ENCODE measurements around the gene TANC1. TPM values are rescaled to one million over a fixed set of nuclear protein-coding genes. Genes with fewer than 3 reads are reported as not detected.

TANC1 gene
- total RNA-seq, 6 experiments from 2014 or later: 22.4 to 27.7 (median 23.1) TPM

DNA sequence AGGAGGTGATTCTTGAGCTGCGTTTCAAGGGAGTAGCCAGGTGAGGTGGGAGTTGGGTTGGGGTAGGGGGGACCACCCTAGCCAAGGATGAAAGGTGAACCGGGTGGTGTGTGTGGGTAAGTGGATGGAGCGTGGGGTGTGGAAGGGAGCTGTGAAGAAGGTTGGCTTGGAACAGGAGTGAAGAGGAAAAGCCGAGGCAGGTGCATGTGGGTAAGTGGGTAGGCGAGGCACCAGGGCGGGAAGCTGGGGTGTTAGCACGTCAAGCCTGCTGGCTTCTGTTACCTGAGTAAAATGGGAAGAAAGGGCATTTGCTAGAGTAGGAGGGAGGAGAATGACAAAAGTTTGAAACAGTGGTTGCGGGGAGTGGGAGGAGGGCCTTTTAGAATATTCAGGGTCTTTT lies 31.6 kb downstream of the TANC1 start:
- DNase-seq: no peak
- Mint-ChIP-seq H3K9me3 (no peaks in the 10 kb centered on the region), H3K27ac (no peak overlapping the region), H3K27me3 (ENCODE audit: insufficient read depth) (peaks cover 1% of the 10 kb centered on the region), H3K36me3 (ENCODE audit: low read depth) (peaks cover 13% of the 10 kb centered on the region), H3K4me1 (ENCODE audit: low read depth) (peaks cover 26% of the 10 kb centered on the region), H3K4me3 (no peak overlapping the region)
- TF ChIP-seq, protein P1, sequence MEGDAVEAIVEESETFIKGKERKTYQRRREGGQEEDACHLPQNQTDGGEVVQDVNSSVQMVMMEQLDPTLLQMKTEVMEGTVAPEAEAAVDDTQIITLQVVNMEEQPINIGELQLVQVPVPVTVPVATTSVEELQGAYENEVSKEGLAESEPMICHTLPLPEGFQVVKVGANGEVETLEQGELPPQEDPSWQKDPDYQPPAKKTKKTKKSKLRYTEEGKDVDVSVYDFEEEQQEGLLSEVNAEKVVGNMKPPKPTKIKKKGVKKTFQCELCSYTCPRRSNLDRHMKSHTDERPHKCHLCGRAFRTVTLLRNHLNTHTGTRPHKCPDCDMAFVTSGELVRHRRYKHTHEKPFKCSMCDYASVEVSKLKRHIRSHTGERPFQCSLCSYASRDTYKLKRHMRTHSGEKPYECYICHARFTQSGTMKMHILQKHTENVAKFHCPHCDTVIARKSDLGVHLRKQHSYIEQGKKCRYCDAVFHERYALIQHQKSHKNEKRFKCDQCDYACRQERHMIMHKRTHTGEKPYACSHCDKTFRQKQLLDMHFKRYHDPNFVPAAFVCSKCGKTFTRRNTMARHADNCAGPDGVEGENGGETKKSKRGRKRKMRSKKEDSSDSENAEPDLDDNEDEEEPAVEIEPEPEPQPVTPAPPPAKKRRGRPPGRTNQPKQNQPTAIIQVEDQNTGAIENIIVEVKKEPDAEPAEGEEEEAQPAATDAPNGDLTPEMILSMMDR (IDR thresholded peaks at IDR 0.05): no peak

DNA sequence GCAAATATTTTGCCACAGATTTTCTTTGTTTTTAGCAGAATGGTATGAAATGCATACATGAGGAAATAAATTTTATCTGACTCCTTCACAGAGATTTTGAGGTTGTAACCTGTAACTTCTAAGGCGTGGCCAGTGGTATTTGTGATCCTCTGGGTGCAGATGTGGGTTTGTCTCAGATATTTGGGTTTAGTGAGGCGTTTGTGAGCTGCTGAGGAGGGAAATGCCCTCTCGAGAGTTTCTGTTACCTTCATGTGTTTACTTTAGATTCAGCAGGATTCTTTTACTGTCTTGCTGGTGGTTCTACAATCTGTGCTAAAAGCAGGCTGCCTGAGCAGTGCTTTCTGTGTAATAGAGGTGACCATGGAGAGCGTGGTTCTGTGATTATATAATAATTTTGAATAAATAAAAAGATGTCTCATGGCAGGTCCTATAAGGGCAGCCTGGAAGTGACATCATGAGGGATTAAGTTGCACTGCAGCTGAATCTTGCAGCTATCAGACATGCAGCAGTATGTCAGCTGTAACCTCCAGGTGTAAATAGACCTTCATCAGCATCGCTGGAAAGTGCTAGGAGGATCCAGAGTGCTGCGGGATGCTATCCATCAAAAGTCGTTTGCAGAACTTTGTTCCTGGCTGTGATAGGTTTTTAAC lies 34.1 kb downstream of the TANC1 start:
- TF ChIP-seq, protein P1 (IDR thresholded peaks at IDR 0.05): no peak
- DNase-seq: no peak
- Mint-ChIP-seq H3K4me3 (no peak overlapping the region), H3K27ac (no peak overlapping the region; the same call in 1 of the 2 replicates), H3K4me1 (ENCODE audit: low read depth) (peaks cover 2% of the 10 kb centered on the region; the same call in 1 of the 2 replicates), H3K36me3 (ENCODE audit: low read depth) (peaks cover 14% of the 10 kb centered on the region), H3K27me3 (ENCODE audit: insufficient read depth) (peaks cover 1% of the 10 kb centered on the region), H3K9me3 (no peaks in the 10 kb centered on the region)

DNA sequence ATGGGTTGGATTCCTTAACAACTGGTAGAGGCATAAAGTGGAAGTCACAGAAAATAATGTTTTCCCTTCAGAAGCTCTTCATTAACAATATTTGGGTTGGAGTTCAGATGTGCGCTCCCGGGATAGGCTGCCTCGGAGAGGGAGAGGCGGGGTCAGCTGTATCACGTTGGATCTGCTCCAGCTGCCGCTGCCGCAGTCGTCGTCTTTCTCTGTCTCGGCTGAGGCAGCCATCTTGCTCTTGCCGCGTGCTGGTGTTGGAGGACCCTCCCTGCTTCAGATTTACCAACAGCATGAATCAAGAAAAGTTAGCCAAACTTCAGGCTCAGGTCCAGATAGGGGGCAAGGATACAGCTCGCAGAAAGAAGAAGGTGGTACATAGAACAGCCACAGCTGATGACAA lies 35.1 kb downstream of the TANC1 start:
- no peaks in the 10 kb centered on the region for H3K9me3 Mint-ChIP-seq
- H3K36me3 Mint-ChIP-seq (ENCODE audit: low read depth): peaks cover 17% of the 10 kb centered on the region
- peak overlapping the region; percentile 19 for H3K27ac Mint-ChIP-seq
- no peaks in the 10 kb centered on the region for H3K4me1 Mint-ChIP-seq (ENCODE audit: low read depth)
- no peak for DNase-seq
- TF ChIP-seq, protein P1 (IDR thresholded peaks at IDR 0.05): no peak
- no peak overlapping the region for H3K4me3 Mint-ChIP-seq
- H3K27me3 Mint-ChIP-seq (ENCODE audit: insufficient read depth): peaks cover 1% of the 10 kb centered on the region; the same call in 1 of the 2 replicates

DNA sequence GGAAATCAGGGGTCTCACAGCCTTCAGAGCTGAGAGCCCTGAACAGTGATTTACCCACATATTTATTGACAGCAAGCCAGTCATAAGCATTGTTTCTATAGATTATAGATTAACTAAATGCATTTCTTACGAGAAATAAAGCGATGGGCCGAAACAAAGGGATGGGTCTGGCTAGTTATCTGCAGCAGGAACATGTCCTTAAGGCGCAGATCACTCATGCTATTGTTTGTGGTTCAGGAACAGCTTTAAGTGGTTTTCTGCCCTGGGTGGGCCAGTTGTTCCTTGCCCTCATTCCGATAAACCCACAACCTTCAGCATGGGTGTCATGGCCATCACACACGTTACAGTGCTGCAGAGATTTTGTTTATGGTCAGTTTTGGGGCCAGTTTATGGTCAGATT lies 36.4 kb downstream of the TANC1 start:
- TF ChIP-seq, protein P1 (IDR thresholded peaks at IDR 0.05): no peak
- Mint-ChIP-seq H3K4me3 (no peak overlapping the region), H3K27ac (no peak overlapping the region), H3K27me3 (ENCODE audit: insufficient read depth) (no peaks in the 10 kb centered on the region), H3K4me1 (ENCODE audit: low read depth) (peaks cover 11% of the 10 kb centered on the region), H3K36me3 (ENCODE audit: low read depth) (peaks cover 17% of the 10 kb centered on the region), H3K9me3 (no peaks in the 10 kb centered on the region)
- no peak for DNase-seq

DNA sequence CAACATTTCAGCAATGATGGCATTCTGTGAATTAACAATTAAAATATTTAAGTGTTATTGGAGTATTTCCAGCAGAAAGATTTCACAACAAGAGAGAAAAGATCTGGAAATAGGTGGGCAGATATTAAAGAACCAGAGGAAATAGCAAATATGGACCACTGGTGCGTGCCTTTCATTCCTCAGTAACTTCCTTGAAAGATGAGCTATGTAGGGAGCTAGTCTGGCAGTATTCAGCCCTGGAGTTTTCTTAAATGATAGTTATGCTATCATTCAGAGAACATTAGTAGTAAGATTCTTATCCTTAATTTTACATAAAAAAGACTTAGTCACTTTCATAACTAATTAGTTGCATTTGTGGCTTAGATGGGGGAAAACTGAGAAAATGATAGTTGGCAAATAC lies 41.5 kb downstream of the TANC1 start:
- H3K4me1 Mint-ChIP-seq (ENCODE audit: low read depth): peaks cover 34% of the 10 kb centered on the region
- peaks cover 12% of the 10 kb centered on the region for H3K9me3 Mint-ChIP-seq
- DNase-seq: no peak
- peaks cover 47% of the 10 kb centered on the region for H3K36me3 Mint-ChIP-seq (ENCODE audit: low read depth)
- no peaks in the 10 kb centered on the region; the same call in none of the 2 replicates for H3K27me3 Mint-ChIP-seq (ENCODE audit: insufficient read depth)
- TF ChIP-seq, protein P1 (IDR thresholded peaks at IDR 0.05): no peak
- peak overlapping the region; percentile 70 for H3K4me3 Mint-ChIP-seq
- peak overlapping the region; percentile 86 for H3K27ac Mint-ChIP-seq
